Gastrocnemius medialis (tissue), 4 donors: ENCODE measurements around the gene CDPF1. TPM values are rescaled to one million over a fixed set of nuclear protein-coding genes. Genes with fewer than 3 reads are reported as not detected.

Experiments used
- ATAC-seq, 2 donors: fragments of 150-250 bp; one replicate each; pipeline ENCODE4 v1.9.1; 2016
- DNase-seq, 2 donors: peaks; one replicate each; pipeline ENCODE4 v3.0.0-alpha.2; 2019
- H3K27ac ChIP-seq, 4 donors: fragments of 200-600 bp; sonication (generic); 1 replicate in 1 of 4; 2 replicates in 3 of 4; pipeline ENCODE4 v1.5.1; 2016 to 2018; ENCODE audit warnings: mild to moderate bottlenecking in 2 of 4, moderate library complexity in 1 of 4
- H3K27me3 ChIP-seq, 3 donors: fragments of 200-600 bp; sonication (generic) in 2 of 3; 1 replicate in 1 of 3; 2 replicates in 2 of 3; pipeline versions ENCODE4 v1.5.1 to v1.6.0; 2016 to 2019; ENCODE audit warnings: mild to moderate bottlenecking in 1 of 3, moderate library complexity in 1 of 3
- H3K36me3 ChIP-seq, 2 donors: fragments of 200-600 bp; sonication (generic) in 1 of 2; one replicate each; pipeline ENCODE4 v1.5.1; 2017 to 2018
- H3K4me1 ChIP-seq, 2 donors: fragments of 200-600 bp; sonication (generic) in 1 of 2; one replicate each; pipeline ENCODE4 v1.5.1; 2016 to 2017; ENCODE audit warnings: mild to moderate bottlenecking in 2 of 2
- H3K4me3 ChIP-seq, 4 donors: fragments of 200-600 bp; sonication (generic) in 3 of 4; 1 replicate in 1 of 4; 2 replicates in 3 of 4; pipeline ENCODE4 v1.5.1; 2016 to 2019; ENCODE audit warnings: mild to moderate bottlenecking in 2 of 4
- H3K9me3 ChIP-seq, 3 donors: fragments of 200-600 bp; sonication (generic) in 2 of 3; 1 replicate in 1 of 3; 2 replicates in 2 of 3; pipeline ENCODE4 v1.5.1; 2016 to 2019
- POLR2A ChIP-seq, 2 donors: fragments of 450-650 bp; IDR thresholded peaks; one replicate each; pipeline ENCODE4 v1.6.1; 2017; ENCODE audit warnings: antibody characterized with exemption in 2 of 2, mild to moderate bottlenecking in 2 of 2, moderate library complexity in 2 of 2
- in situ Hi-C, 4 donors: fragments of 200-750 bp; cut with MboI; loops; one replicate each; pipeline versions ENCODE4 v1.15.0 to v1.8.0; 2017; ENCODE audit warnings: low sequenced_read_pairs in 4 of 4
- intact Hi-C: fragments of 100-400 bp; cut with DNase I; formaldehyde crosslinking; loops from one replicate; pipeline ENCODE4 v1.15.1; 2023; ENCODE audit warnings: low total_unique reads
- total RNA-seq, 4 donors: library from RNA; depleted of rRNA; stranded (reverse); fragments of >200 nt; gene quantifications; one replicate each; pipeline versions ENCODE4 v1.1.0 to v1.2.3, GENCODE V29; 2016
- TF ChIP-seq, protein P1 (sequence below), 5 experiments: fragments of 450-650 bp in 3 of 5; fragments of 200-600 bp in 2 of 5; sonication (generic) in 2 of 5; IDR thresholded peaks in 4 of 5; conservative IDR thresholded peaks in 1 of 5; 1 replicate in 4 of 5; 2 replicates in 1 of 5; pipeline ENCODE4 v1.5.1; 2016 to 2019; ENCODE audit warnings: antibody characterized with exemption in 5 of 5, mild to moderate bottlenecking in 3 of 5, moderate library complexity in 3 of 5

Gene CDPF1
- total RNA-seq, 4 donors from 2014 or later = 6.3 to 18.8 (median 12.5) TPM

GRCh38 chr22:46288846-46289243 is 38.8 kb upstream of the CDPF1 start:
- in situ Hi-C loops = no loop called here
- no peaks in the 10 kb centered on the region for H3K27me3 ChIP-seq
- H3K36me3 ChIP-seq = peaks cover 0 to 44% of the 10 kb centered on the region in 2 donors
- peaks cover 11 to 14% of the 10 kb centered on the region in 2 donors for H3K4me1 ChIP-seq
- TF ChIP-seq POLR2A (IDR thresholded peaks at IDR 0.05) = no peak
- TF ChIP-seq, protein P1, sequence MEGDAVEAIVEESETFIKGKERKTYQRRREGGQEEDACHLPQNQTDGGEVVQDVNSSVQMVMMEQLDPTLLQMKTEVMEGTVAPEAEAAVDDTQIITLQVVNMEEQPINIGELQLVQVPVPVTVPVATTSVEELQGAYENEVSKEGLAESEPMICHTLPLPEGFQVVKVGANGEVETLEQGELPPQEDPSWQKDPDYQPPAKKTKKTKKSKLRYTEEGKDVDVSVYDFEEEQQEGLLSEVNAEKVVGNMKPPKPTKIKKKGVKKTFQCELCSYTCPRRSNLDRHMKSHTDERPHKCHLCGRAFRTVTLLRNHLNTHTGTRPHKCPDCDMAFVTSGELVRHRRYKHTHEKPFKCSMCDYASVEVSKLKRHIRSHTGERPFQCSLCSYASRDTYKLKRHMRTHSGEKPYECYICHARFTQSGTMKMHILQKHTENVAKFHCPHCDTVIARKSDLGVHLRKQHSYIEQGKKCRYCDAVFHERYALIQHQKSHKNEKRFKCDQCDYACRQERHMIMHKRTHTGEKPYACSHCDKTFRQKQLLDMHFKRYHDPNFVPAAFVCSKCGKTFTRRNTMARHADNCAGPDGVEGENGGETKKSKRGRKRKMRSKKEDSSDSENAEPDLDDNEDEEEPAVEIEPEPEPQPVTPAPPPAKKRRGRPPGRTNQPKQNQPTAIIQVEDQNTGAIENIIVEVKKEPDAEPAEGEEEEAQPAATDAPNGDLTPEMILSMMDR (IDR thresholded peaks at IDR 0.05 in 4 of 5, conservative IDR thresholded peaks at IDR 0.05 in 1 of 5) = no peak
- no peaks in the 10 kb centered on the region for H3K9me3 ChIP-seq
- no peak overlapping the region for H3K4me3 ChIP-seq
- intact Hi-C loops = no loop called here
- no peak overlapping the region for H3K27ac ChIP-seq
- ATAC-seq (no peak), DNase-seq (no peak)

DNA sequence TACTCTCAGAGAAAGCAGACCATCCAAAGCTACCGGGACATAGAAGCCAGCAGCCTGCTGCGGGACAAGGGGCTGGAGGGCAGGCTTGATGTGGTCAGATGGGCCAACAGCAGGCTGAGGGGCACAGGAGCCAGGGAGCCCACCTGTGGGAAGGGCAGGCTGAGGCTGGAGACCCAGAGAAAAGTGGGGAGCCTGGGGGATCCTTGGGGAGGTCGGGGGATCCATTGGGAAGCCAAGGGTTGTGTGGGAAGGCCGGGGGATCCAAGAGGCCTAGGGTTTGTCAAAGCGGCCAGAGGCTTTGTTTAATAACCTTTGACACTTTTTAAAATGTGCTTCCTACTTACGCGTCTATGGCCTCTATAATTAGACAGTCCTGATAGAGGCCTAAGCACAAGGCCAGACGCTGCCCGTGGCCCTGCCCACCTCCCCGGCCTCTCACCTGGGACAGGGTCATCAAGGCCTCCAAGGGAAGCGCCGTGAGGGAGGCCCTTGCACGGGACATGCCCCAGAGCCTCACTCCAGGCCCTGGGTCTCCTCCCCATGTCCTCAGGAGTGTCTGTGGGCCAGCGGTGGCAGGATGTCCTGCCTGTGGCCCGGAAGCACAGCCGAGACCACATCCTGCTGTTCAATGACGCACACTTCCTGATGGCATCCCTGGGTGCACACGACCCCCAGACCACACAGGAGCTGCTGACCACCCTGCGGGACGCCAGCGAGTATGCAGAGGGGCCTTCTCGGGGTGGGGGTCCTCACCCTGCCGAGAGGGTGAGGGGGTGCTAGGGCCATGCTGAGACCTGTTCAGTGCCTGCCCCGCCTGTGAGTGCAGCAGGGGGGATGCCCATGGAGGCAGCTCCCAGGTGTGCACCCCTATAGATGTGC is 38.0 kb upstream of the CDPF1 start:
- H3K27ac ChIP-seq = peak overlapping the region in 3 of 4 donors; percentile 29 to 45 (median 35)
- H3K4me1 ChIP-seq = peaks cover 11 to 14% of the 10 kb centered on the region in 2 donors
- H3K4me3 ChIP-seq = peak overlapping the region in 1 of 4 donors; percentile 27
- intact Hi-C loops = no loop called here
- H3K27me3 ChIP-seq = no peaks in the 10 kb centered on the region
- in situ Hi-C loops = no loop called here
- ATAC-seq (no peak), DNase-seq (no peak)
- no peaks in the 10 kb centered on the region for H3K9me3 ChIP-seq
- no peak for TF ChIP-seq POLR2A (IDR thresholded peaks at IDR 0.05)
- TF ChIP-seq, protein P1 (IDR thresholded peaks at IDR 0.05 in 4 of 5, conservative IDR thresholded peaks at IDR 0.05 in 1 of 5) = no peak
- peaks cover 0 to 41% of the 10 kb centered on the region in 2 donors for H3K36me3 ChIP-seq

DNA sequence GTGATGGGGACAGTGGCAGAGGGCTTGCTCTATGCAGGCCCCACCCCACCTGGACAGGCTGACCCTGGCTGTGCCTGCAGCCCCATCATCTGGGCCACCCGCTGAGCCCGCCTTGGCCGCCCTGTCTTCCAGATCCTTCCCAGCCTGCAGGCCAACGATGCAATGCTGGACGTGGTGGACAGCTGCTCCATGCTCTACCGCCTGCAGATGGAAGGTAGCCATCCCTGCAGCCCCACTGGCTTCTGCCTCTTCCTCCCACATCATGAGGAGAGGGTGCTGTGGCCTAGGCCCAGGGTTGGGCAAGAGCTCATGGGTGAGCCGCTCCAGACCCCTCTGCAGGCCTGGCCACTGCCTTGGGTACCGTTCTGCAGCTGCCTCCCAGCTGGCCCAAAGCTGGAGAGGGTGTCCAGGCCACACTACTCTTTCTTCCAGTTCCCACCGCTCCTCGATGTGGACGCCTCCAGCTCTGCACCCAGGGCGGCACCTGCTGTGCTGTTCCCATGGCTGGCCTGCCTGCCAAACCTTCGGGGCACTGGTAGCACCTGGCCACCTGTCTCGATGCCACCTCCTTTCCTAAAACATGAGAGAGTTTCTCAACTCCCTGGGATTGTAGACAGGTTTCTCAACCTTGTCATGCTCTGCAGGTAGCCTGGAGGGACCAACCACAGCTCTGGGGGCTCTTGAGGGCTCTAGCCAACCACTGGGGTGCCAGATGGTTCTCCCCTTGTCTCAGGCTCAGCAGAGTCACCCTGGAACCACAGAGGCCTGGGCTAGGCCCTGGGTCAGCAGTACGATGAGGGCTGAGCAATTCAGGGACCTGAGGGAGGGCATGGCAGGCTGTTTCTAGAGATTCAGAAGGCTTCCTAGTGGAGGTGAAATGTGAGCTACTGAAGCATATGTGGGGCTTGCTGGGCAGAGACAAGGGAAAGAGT is 37.1 kb upstream of the CDPF1 start:
- H3K4me3 ChIP-seq = peak overlapping the region in 1 of 4 donors; percentile 27
- no peak for ATAC-seq
- in situ Hi-C loops = no loop called here

DNA sequence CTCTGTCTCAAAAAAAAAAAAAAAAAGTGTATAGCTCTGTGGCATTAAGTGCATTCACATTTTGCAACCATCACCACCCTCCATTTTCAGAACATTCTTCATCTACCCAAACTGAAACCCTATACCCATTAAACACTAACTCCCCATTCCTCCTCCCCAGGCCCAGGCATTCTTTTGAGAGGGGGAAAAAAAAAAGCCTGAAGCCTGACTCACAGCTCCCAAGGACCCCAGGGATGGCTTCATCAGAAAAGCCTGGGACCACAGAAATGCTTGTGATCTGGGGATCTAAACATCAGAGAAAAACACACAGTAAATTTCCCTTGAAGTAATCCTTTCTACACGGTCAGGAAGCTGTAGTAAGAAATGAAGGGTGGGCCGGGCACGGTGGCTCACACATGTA is 35.9 kb upstream of the CDPF1 start:
- in situ Hi-C loops (no loop called here), intact Hi-C loops (no loop called here)
- H3K4me1 ChIP-seq = peaks cover 10 to 13% of the 10 kb centered on the region in 2 donors
- TF ChIP-seq POLR2A (IDR thresholded peaks at IDR 0.05) = no peak
- TF ChIP-seq, protein P1 (IDR thresholded peaks at IDR 0.05 in 4 of 5, conservative IDR thresholded peaks at IDR 0.05 in 1 of 5) = no peak
- no peak overlapping the region for H3K27ac ChIP-seq
- peaks cover 0 to 53% of the 10 kb centered on the region in 2 donors for H3K36me3 ChIP-seq
- no peak overlapping the region for H3K4me3 ChIP-seq
- DNase-seq (no peak), ATAC-seq (no peak)
- H3K27me3 ChIP-seq = no peaks in the 10 kb centered on the region
- H3K9me3 ChIP-seq = no peaks in the 10 kb centered on the region

More for the DNA sequence above, 37.1 kb upstream of the CDPF1 start:
- TF ChIP-seq POLR2A (IDR thresholded peaks at IDR 0.05) = no peak
- TF ChIP-seq, protein P1 (IDR thresholded peaks at IDR 0.05 in 4 of 5, conservative IDR thresholded peaks at IDR 0.05 in 1 of 5) = no peak
- peak overlapping the region in 3 of 4 donors; percentile 29 to 45 (median 35) for H3K27ac ChIP-seq
- no peaks in the 10 kb centered on the region for H3K27me3 ChIP-seq
- intact Hi-C loops = no loop called here
- H3K36me3 ChIP-seq = peaks cover 0 to 46% of the 10 kb centered on the region in 2 donors
- H3K9me3 ChIP-seq = no peaks in the 10 kb centered on the region
- DNase-seq = no peak
- peaks cover 11 to 14% of the 10 kb centered on the region in 2 donors for H3K4me1 ChIP-seq
